ENCODE measurements around the gene KLK14. TPM values are rescaled to one million over a fixed set of nuclear protein-coding genes. Genes with fewer than 3 reads are reported as not detected.

Gene KLK14
- total and polyA plus RNA-seq, 4 donors = 0.11 to 1.9 (median 1.4) TPM; not detected in 1

DNA sequence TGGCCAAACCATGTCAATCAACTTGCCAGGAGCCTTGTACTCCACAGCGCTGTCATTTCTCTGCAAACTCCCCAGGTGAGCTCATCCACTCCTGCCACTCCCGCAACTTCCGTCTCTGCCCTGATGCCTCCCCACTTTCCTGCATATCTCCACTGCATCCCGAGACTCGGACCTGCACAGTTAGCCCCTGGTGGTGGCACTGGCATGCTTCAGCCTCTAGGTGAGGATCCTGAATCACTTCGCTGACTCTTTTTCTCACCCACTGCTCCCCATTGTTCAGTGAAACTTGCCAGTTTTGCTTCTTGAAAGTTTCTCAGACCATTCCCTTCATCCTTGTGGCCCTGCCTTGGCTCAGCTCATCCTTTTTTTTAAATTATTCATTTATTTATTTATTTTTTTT lies 28.9 kb upstream of the KLK14 start:
- peaks cover 18% of the 10 kb centered on the region for H3K4me1 ChIP-seq (ENCODE audit: control insufficient read depth, insufficient read depth, low read length)
- no peaks in the 10 kb centered on the region for H3K9me3 ChIP-seq (ENCODE audit: control insufficient read depth, insufficient read depth, low read length)
- 60% methylated on average over 6 of the region's 6 CpGs for WGBS (ENCODE audit: insufficient coverage)
- no peak overlapping the region for H3K4me3 ChIP-seq (ENCODE audit: low read depth, low read length)
- no peak for DNase-seq (ENCODE audit: low read depth in 4 of 6, low spot score in 6 of 6)
- peaks cover 8% of the 10 kb centered on the region for H3K27me3 ChIP-seq (ENCODE audit: control insufficient read depth, insufficient read depth, low read length)
- no peaks in the 10 kb centered on the region for H3K36me3 ChIP-seq (ENCODE audit: control insufficient read depth, insufficient read depth, low read length)
- H3K27ac ChIP-seq (ENCODE audit: low read depth, low read length) = no peak overlapping the region

DNA sequence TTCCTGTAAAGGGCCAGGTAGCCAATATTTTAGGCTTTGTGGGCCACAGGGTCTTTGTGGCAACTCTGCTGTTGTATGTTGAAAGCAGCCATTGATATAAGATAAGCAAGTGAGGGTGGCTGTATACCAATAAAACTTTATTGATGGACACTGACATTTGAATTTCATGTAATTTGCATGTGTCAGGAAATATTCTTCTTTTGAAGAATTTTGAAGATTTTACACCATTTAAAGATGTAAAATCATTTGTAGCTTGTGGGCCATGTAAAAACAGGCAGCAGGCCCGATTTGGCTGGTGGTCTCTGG lies 27.9 kb upstream of the KLK14 start:
- peaks cover 18% of the 10 kb centered on the region for H3K4me1 ChIP-seq (ENCODE audit: control insufficient read depth, insufficient read depth, low read length)
- DNase-seq (ENCODE audit: low read depth in 4 of 6, low spot score in 6 of 6) = no peak
- 71% methylated on average over 1 of the region's 1 CpG for WGBS (ENCODE audit: insufficient coverage)
- H3K9me3 ChIP-seq (ENCODE audit: control insufficient read depth, insufficient read depth, low read length) = no peaks in the 10 kb centered on the region
- no peak overlapping the region for H3K4me3 ChIP-seq (ENCODE audit: low read depth, low read length)
- H3K36me3 ChIP-seq (ENCODE audit: control insufficient read depth, insufficient read depth, low read length) = peaks cover 3% of the 10 kb centered on the region
- no peak overlapping the region for H3K27ac ChIP-seq (ENCODE audit: low read depth, low read length)
- H3K27me3 ChIP-seq (ENCODE audit: control insufficient read depth, insufficient read depth, low read length) = peaks cover 7% of the 10 kb centered on the region

DNA sequence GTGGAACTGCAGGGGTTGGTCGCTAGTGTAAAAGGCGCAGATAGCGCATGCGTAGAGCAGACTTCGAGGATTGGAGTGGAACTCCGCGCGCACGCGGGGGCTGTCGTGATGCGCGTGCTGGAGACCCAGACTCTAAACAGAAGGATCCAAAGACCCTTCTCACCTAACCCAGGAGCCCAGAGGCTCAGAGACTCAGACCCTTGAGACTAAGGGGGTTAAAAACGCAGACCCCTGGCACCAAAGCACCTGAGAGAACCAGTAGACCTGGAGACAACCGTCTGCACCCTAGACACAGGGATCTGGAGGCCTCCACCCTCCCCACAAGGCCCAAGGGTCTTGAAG lies 26.1 kb upstream of the KLK14 start:
- H3K4me3 ChIP-seq (ENCODE audit: low read depth, low read length) = peak overlapping the region; percentile 75
- DNase-seq (ENCODE audit: low read depth in 4 of 6, low spot score in 6 of 6) = no peak
- 4% methylated on average over 14 of the region's 15 CpGs for WGBS (ENCODE audit: insufficient coverage)
- peak overlapping the region; percentile 64 for H3K27ac ChIP-seq (ENCODE audit: low read depth, low read length)
- H3K9me3 ChIP-seq (ENCODE audit: control insufficient read depth, insufficient read depth, low read length) = no peaks in the 10 kb centered on the region
- peaks cover 18% of the 10 kb centered on the region for H3K4me1 ChIP-seq (ENCODE audit: control insufficient read depth, insufficient read depth, low read length)
- peaks cover 6% of the 10 kb centered on the region for H3K27me3 ChIP-seq (ENCODE audit: control insufficient read depth, insufficient read depth, low read length)
- H3K36me3 ChIP-seq (ENCODE audit: control insufficient read depth, insufficient read depth, low read length) = peaks cover 18% of the 10 kb centered on the region

DNA sequence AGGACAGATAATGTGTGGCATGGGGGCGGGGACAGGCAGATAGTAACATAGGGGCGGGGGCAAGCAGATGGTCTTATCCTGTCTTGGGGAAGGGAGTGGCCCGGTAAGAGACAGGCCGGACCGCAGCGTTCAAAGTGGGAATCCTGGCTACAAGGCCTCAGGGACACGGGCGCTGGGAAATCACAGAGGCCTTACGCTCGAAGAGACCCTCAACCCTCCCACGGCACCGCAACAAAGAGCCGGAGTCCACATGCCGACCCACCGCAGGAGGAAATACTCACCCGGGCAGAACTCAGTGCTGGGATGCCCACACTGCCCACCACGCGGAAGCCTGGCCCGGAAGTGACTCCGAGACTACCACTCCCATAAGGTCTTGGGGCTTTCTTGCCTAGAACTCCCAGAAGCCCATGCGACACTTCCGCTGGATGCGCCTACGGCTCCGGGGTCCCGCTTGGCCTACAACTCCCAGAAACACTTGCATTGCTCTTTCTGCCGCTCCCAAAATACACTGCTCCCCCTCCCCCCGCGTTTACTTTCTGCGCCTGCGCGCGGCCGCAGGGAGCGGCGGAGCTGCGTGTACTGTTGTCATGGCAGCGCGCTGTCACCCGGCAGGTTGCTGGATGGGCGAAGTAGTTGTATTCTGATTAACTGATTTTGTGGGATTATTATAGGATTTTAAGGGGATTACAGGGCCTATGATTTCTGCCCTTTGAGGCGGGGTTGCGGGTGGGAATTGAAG lies 25.5 kb upstream of the KLK14 start, which contains the start of gene CTU1:
Gene CTU1 (minus strand): TSS at position 344 of the 739 bp plus-strand sequence. CDS start 3,840 bp downstream, outside the sequence.
- no peaks in the 10 kb centered on the region for H3K9me3 ChIP-seq (ENCODE audit: control insufficient read depth, insufficient read depth, low read length)
- under 1% methylated on average over 36 of the region's 43 CpGs for WGBS (ENCODE audit: insufficient coverage)
- H3K36me3 ChIP-seq (ENCODE audit: control insufficient read depth, insufficient read depth, low read length) = peaks cover 20% of the 10 kb centered on the region
- peaks cover 4% of the 10 kb centered on the region for H3K27me3 ChIP-seq (ENCODE audit: control insufficient read depth, insufficient read depth, low read length)
- peak within 1 kb of the TSS; percentile 64 for H3K27ac ChIP-seq (ENCODE audit: low read depth, low read length)
- peaks cover 18% of the 10 kb centered on the region for H3K4me1 ChIP-seq (ENCODE audit: control insufficient read depth, insufficient read depth, low read length)
- H3K4me3 ChIP-seq (ENCODE audit: low read depth, low read length) = peak within 1 kb of the TSS; percentile 75
- DNase-seq (ENCODE audit: low read depth in 4 of 6, low spot score in 6 of 6) = peak; percentile 95 to 100 (median 98)

DNA sequence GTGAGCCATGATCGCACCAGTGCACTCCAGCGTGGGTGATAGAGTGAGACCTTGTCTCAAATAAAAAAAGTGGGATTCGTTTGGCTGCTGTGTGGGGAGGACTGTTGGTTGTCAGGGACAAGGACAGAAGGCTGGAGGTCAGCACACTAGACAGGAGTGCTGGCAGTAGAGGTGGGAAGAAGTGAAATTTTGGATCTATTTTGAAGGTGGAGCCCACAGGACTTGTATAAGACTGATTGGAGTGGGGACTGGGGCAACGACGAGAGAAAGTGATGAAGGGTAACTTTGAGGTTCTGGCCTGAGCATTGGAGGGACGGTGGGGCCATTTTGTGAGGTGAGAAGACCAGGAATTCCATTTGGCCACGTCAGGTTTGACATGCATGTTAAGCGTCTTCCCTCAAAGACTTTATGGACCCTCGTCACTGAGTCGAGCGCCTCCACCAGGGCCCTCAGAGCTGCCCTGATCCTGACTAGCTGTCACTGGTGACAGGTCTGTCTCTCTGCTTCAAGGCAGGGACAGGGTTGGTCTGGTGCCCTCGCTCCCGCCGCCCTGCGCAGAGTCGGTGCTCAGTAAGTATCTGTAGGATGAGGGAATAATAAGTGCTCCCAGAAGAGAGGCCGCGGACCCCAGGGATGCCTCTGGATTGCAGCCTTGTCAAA lies 24.8 kb upstream of the KLK14 start:
- H3K27me3 ChIP-seq (ENCODE audit: control insufficient read depth, insufficient read depth, low read length) = peaks cover 3% of the 10 kb centered on the region
- H3K36me3 ChIP-seq (ENCODE audit: control insufficient read depth, insufficient read depth, low read length) = peaks cover 24% of the 10 kb centered on the region
- H3K4me3 ChIP-seq (ENCODE audit: low read depth, low read length) = peak overlapping the region; percentile 75
- H3K4me1 ChIP-seq (ENCODE audit: control insufficient read depth, insufficient read depth, low read length) = peaks cover 18% of the 10 kb centered on the region
- 19% methylated on average over 18 of the region's 18 CpGs for WGBS (ENCODE audit: insufficient coverage)
- H3K9me3 ChIP-seq (ENCODE audit: control insufficient read depth, insufficient read depth, low read length) = no peaks in the 10 kb centered on the region
- no peak overlapping the region for H3K27ac ChIP-seq (ENCODE audit: low read depth, low read length)
- peak in 1 of 6 donors; percentile 5 for DNase-seq (ENCODE audit: low read depth in 4 of 6, low spot score in 6 of 6)

DNA sequence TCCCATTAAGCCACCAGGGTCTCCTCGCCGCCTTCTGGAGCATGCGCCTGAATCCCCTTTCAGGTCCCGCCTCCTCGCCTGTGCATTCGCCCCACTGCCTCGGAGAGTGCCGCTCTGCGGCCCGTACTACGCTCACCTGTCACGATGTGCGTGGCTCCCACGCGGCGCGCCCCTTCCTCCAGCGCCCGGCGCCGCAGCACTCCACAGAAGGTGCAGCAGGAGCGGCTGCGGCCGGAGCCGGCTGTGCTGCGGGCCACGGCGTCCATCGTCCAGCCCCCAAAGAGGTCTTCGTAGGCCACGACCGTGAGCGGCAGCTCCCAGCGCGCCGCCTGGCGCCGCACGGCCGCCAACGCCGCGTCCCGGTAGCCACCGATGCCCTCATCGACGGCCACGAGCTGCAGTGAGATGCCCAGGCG lies 21.2 kb upstream of the KLK14 start:
- Histone ChIP-seq H3K9me3 (ENCODE audit: control insufficient read depth, insufficient read depth, low read length) (no peaks in the 10 kb centered on the region), H3K27me3 (ENCODE audit: control insufficient read depth, insufficient read depth, low read length) (no peaks in the 10 kb centered on the region), H3K4me3 (ENCODE audit: low read depth, low read length) (no peak overlapping the region), H3K4me1 (ENCODE audit: control insufficient read depth, insufficient read depth, low read length) (peaks cover 27% of the 10 kb centered on the region), H3K36me3 (ENCODE audit: control insufficient read depth, insufficient read depth, low read length) (peaks cover 50% of the 10 kb centered on the region), H3K27ac (ENCODE audit: low read depth, low read length) (no peak overlapping the region)
- WGBS (ENCODE audit: insufficient coverage) = 36% methylated on average over 49 of the region's 49 CpGs
- peak in 1 of 6 donors; percentile 53 for DNase-seq (ENCODE audit: low read depth in 4 of 6, low spot score in 6 of 6)

DNA sequence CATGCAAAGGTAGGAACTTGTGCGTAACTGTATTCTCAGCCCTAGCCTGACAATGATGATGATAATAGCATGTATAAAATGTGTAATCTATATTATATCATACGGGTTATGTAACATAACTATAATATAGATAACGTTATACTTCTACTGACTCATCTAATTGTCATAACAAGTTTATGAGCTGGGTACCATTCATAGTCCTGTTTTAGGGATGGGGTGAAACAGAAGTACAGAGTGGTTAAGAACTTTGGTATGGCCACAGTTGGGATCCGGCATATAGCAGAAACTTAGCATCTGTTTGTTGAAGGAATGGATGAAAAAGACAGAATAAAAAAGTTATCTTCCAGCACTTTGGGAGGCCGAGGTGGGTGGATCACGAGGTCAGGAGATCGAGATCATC lies 20.3 kb upstream of the KLK14 start:
- no peak overlapping the region for H3K27ac ChIP-seq (ENCODE audit: low read depth, low read length)
- H3K9me3 ChIP-seq (ENCODE audit: control insufficient read depth, insufficient read depth, low read length) = no peaks in the 10 kb centered on the region
- DNase-seq (ENCODE audit: low read depth in 4 of 6, low spot score in 6 of 6) = no peak
- no peak overlapping the region for H3K4me3 ChIP-seq (ENCODE audit: low read depth, low read length)
- H3K36me3 ChIP-seq (ENCODE audit: control insufficient read depth, insufficient read depth, low read length) = peaks cover 56% of the 10 kb centered on the region
- H3K4me1 ChIP-seq (ENCODE audit: control insufficient read depth, insufficient read depth, low read length) = peaks cover 28% of the 10 kb centered on the region
- no peaks in the 10 kb centered on the region for H3K27me3 ChIP-seq (ENCODE audit: control insufficient read depth, insufficient read depth, low read length)
- WGBS (ENCODE audit: insufficient coverage) = 93% methylated on average over 4 of the region's 7 CpGs

DNA sequence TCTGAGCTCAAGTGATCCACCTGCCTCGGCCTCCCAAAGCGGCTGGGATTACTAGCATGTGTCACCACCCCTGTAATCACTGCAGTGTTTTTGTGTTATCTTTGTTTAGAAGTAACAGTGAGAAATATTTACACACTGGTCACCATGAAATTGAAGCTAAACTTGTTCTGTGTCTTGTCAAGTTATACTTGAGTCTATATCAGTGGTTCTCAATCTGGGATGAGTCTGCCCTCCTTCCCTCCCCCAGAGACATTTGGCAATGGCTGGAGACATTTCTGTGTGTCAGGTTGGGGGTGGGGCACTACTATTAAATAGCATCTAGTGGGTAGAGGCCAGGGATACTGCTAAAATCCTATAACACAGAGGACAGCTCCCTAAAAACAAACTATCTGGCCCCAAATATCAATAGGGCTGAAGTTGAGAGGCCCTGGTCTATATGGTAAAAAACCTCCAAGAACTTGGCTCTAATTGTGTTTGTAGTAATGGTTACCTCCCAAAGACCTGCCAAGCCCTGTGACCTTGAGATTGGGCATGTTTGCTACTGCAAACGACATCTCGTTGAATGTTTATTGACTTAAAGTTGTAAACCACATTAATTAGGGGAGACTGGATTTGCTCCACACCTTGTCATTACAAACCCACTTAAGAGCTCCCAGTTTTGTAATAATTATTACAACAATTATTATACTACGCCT lies 18.6 kb upstream of the KLK14 start:
- no CpG with 5 or more reads among the region's 5 CpGs for WGBS (ENCODE audit: insufficient coverage)
- Histone ChIP-seq H3K9me3 (ENCODE audit: control insufficient read depth, insufficient read depth, low read length) (no peaks in the 10 kb centered on the region), H3K4me1 (ENCODE audit: control insufficient read depth, insufficient read depth, low read length) (peaks cover 19% of the 10 kb centered on the region), H3K4me3 (ENCODE audit: low read depth, low read length) (no peak overlapping the region), H3K36me3 (ENCODE audit: control insufficient read depth, insufficient read depth, low read length) (peaks cover 59% of the 10 kb centered on the region), H3K27ac (ENCODE audit: low read depth, low read length) (no peak overlapping the region), H3K27me3 (ENCODE audit: control insufficient read depth, insufficient read depth, low read length) (no peaks in the 10 kb centered on the region)
- DNase-seq (ENCODE audit: low read depth in 4 of 6, low spot score in 6 of 6) = no peak

DNA sequence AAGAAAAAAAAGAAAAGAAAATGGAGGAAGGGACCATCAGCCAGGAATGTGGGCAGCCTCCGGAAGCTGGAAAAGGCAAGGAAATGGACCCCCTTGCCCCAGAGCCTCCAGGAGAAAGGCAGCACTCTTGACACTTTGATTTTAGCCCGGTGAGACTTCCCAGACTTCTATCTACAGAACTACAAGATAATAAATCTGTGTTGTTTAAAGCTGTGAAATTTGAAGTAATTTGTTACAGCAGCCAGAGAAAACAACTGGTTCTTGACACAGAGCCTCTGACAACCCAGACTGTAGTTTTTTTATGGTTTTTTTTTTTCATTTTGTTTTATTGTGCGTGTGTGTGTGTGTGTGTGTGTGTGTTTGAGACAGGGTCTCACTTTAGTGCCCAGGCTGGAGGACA lies 17.9 kb upstream of the KLK14 start:
- no peak for DNase-seq (ENCODE audit: low read depth in 4 of 6, low spot score in 6 of 6)
- Histone ChIP-seq H3K4me3 (ENCODE audit: low read depth, low read length) (no peak overlapping the region), H3K9me3 (ENCODE audit: control insufficient read depth, insufficient read depth, low read length) (no peaks in the 10 kb centered on the region), H3K27ac (ENCODE audit: low read depth, low read length) (no peak overlapping the region), H3K27me3 (ENCODE audit: control insufficient read depth, insufficient read depth, low read length) (no peaks in the 10 kb centered on the region), H3K36me3 (ENCODE audit: control insufficient read depth, insufficient read depth, low read length) (peaks cover 55% of the 10 kb centered on the region), H3K4me1 (ENCODE audit: control insufficient read depth, insufficient read depth, low read length) (peaks cover 19% of the 10 kb centered on the region)
- 50% methylated on average over 1 of the region's 3 CpGs for WGBS (ENCODE audit: insufficient coverage)
